HCT116 (cell line): Measurements from ENCODE around the gene ABCD1. TPM values are rescaled to one million over a fixed set of nuclear protein-coding genes. Genes with fewer than 3 reads are reported as not detected.

ENCODE experiments used
- ATAC-seq: fragments of 200-7000 bp; cut with Tn5 transposase; 2 replicates; pipeline ENCODE4 v1.9.1; 2020; ENCODE audit warnings: mild to moderate bottlenecking, moderate library complexity
- BruUV-seq: library from RNA; stranded (reverse); fragments of 400-500 nt; replicated peaks from 2 replicates; lab custom pipeline; 2021; lab: Mats Ljungman, UMichigan
- CTCF ChIA-PET: fragments of 300-600 bp; sonication (Branson Sonifier 250); formaldehyde crosslinking; loops from one replicate; lab custom pipeline; 2021; ENCODE audit warnings: antibody characterized with exemption; lab: Charles Lee
- POLR2A ChIA-PET: fragments of 300-600, 350-600 bp; sonication (Branson Sonifier 250); formaldehyde crosslinking; loops from one replicate; lab custom pipeline; 2021; ENCODE audit warnings: antibody characterized with exemption; lab: Charles Lee
- RAD21 ChIA-PET, 2 experiments: fragments of 300-600 bp; sonication (Branson Sonifier 250); formaldehyde crosslinking; loops; one replicate each; lab custom pipeline; 2023; ENCODE audit warnings: low total read pairs in 2 of 2; ENCODE audit not compliant: uncharacterized antibody in 2 of 2, unreplicated experiment in 2 of 2, low non-redundant PET in 1 of 2; lab: Charles Lee
- DNase-seq: peaks from one replicate; pipeline ENCODE4 v3.0.0-alpha.2; 2010; ENCODE audit warnings: low read depth, low spot score
- H2AFZ ChIP-seq: fragments of 200-600 bp; shearing (Covaris generic), sonication (generic); 2 replicates; pipeline ENCODE4 v1.6.1; 2017; ENCODE audit warnings: low read depth, mixed run types, mixed read lengths, antibody characterized with exemption, low read length; ENCODE audit not compliant: poor library complexity, severe bottlenecking
- H3K27ac ChIP-seq: 2 replicates; pipeline ENCODE4 v1.5.1; 2012; ENCODE audit warnings: low read depth, low read length
- H3K27me3 ChIP-seq: fragments of 200-600 bp; sonication (generic); 2 replicates; pipeline ENCODE4 v1.6.1; 2016; ENCODE audit warnings: mixed run types, low read length, mixed read lengths; ENCODE audit not compliant: insufficient read depth
- H3K36me3 ChIP-seq, 2 experiments: fragments of 200-500 bp in 1 of 2; fragments of 200-600 bp in 1 of 2; sonication (Bioruptor generic) in 1 of 2; sonication (generic) in 1 of 2; 2 replicates each; pipeline versions ENCODE4 v1.5.1 to v1.6.1; 2014 to 2016; ENCODE audit warnings: low read length in 2 of 2, inconsistent platforms in 1 of 2, mixed read lengths in 1 of 2, mixed run types in 1 of 2; ENCODE audit not compliant: insufficient read depth in 2 of 2, control insufficient read depth in 1 of 2
- H3K4me1 ChIP-seq, 2 experiments: fragments of 200-600 bp in 1 of 2; sonication (generic) in 1 of 2; 2 replicates each; pipeline versions ENCODE4 v1.5.1 to v1.6.1; 2012 to 2017; ENCODE audit warnings: low read length in 2 of 2, inconsistent platforms in 1 of 2, mild to moderate bottlenecking in 1 of 2, mixed read lengths in 1 of 2, mixed run types in 1 of 2, moderate library complexity in 1 of 2; ENCODE audit not compliant: insufficient read depth in 2 of 2, control insufficient read depth in 1 of 2
- H3K4me2 ChIP-seq: fragments of 200-600 bp; sonication (generic); 2 replicates; pipeline ENCODE4 v1.6.1; 2017; ENCODE audit warnings: mixed run types, low read length, mixed read lengths
- H3K4me3 ChIP-seq, 2 experiments: fragments of 200-600 bp in 1 of 2; sonication (generic) in 1 of 2; replicated peaks in 1 of 2; 2 replicates each; pipeline ENCODE4 v1.5.1; 2011 to 2016; ENCODE audit warnings: low read length in 2 of 2, control low read depth in 1 of 2, low read depth in 1 of 2, mild to moderate bottlenecking in 1 of 2, mixed read lengths in 1 of 2, mixed run types in 1 of 2
- H3K79me2 ChIP-seq: fragments of 200-600 bp; sonication (generic); 2 replicates; pipeline ENCODE4 v1.6.1; 2017; ENCODE audit warnings: mild to moderate bottlenecking, mixed run types, low read length, moderate library complexity, mixed read lengths; ENCODE audit not compliant: insufficient read depth
- H3K9ac ChIP-seq: fragments of 200-600 bp; sonication (generic); 2 replicates; pipeline ENCODE4 v1.6.1; 2016; ENCODE audit warnings: low read length, mixed read lengths
- H3K9me2 ChIP-seq: fragments of 200-600 bp; sonication (generic), shearing (Covaris generic); 2 replicates; pipeline ENCODE4 v1.6.1; 2017; ENCODE audit warnings: mixed run types, mild to moderate bottlenecking, moderate library complexity; ENCODE audit not compliant: insufficient read depth
- H3K9me3 ChIP-seq, 2 experiments: fragments of 200-500 bp in 1 of 2; fragments of 200-600 bp in 1 of 2; sonication (Bioruptor generic) in 1 of 2; sonication (generic) in 1 of 2; 2 replicates each; pipeline ENCODE4 v1.6.1; 2014 to 2017; ENCODE audit warnings: low read length in 2 of 2, mixed read lengths in 2 of 2, inconsistent platforms in 1 of 2, low read depth in 1 of 2, mild to moderate bottlenecking in 1 of 2, mixed run types in 1 of 2, moderate library complexity in 1 of 2; ENCODE audit not compliant: control insufficient read depth in 1 of 2, insufficient read depth in 1 of 2
- H4K20me1 ChIP-seq: fragments of 200-600 bp; sonication (generic), shearing (Covaris generic); 2 replicates; pipeline ENCODE4 v1.6.1; 2017; ENCODE audit warnings: mixed run types, mild to moderate bottlenecking, moderate library complexity; ENCODE audit not compliant: insufficient read depth
- POLR2AphosphoS5 ChIP-seq: IDR thresholded peaks from 2 replicates; pipeline ENCODE4 v1.6.1; 2011; ENCODE audit warnings: mild to moderate bottlenecking, low read depth, low read length, moderate library complexity
- SRF ChIP-seq: IDR thresholded peaks from 2 replicates; pipeline ENCODE4 v1.6.1; 2012; ENCODE audit warnings: low read depth
- TCF7L2 ChIP-seq: IDR thresholded peaks from 2 replicates; pipeline ENCODE4 v1.7.0; 2011; ENCODE audit warnings: borderline replicate concordance, inconsistent platforms; ENCODE audit not compliant: insufficient read depth, insufficient read length; ENCODE audit errors: extremely low read depth
- ZNF274 ChIP-seq: fragments of 200-500 bp; sonication (Bioruptor generic); IDR thresholded peaks from 2 replicates; pipeline ENCODE4 v1.6.1; 2014; ENCODE audit warnings: mild to moderate bottlenecking, low read depth, low read length, inconsistent platforms
- intact Hi-C: fragments of 100-400 bp; cut with micrococcal nuclease; formaldehyde crosslinking; loops from 2 replicates; pipeline ENCODE4 v1.10.0; 2022
- total RNA-seq: library from RNA; stranded (reverse); gene quantifications from one replicate; pipeline ENCODE4 v1.2.1, GENCODE V29; 2021; ENCODE audit not compliant: unreplicated experiment
- TF ChIP-seq, protein P1 (sequence below), 3 experiments: fragments of 200-600 bp in 1 of 3; sonication (generic) in 1 of 3; IDR thresholded peaks in 2 of 3; conservative IDR thresholded peaks in 1 of 3; 2 replicates each; pipeline ENCODE4 v1.5.1; 2012 to 2017; ENCODE audit warnings: low read depth in 2 of 3, low read length in 2 of 3, antibody characterized with exemption in 1 of 3, borderline replicate concordance in 1 of 3, control low read depth in 1 of 3, mild to moderate bottlenecking in 1 of 3, mixed read lengths in 1 of 3, mixed run types in 1 of 3, moderate library complexity in 1 of 3; ENCODE audit not compliant: insufficient read depth in 1 of 3
- TF ChIP-seq, protein P2 (sequence below): IDR thresholded peaks from 2 replicates; pipeline ENCODE4 v1.6.1; 2012

The ABCD1 gene
- total RNA-seq, 1 experiment from 2014 or later: 7.1 TPM

DNA sequence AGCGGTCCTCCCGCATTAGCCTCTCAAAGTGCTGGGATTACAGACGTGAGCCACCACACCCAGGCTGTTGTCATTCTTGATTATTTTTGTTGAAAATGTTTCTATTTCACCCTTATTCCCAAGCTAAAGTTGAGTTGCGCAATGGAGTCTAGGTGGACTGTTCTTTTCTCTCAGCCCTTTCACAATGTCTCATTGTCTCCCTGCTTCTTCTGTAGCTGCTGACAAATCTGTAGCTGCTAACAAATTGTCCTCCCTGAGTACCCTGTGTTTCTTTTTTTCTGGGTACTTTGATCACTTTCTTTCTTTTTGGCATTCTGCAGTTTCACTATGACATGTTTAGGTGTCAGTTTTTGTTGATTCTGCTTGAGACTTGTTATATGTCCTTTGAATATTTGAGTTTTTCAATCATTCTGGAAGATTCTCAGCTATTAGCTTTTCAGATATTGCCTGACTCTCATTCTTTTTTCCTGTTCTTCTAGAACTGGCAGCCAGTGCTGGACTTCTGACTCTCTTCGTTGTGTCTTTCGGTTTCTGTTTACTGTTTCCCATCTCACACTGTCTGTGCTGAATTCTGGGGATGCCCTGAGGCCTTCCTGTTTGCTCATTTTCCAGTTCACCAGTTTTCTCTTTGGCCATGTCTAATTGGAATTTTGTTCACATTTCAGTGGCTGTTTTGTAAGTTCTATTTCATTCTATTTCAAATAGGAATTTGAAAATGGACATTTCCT, 6.6 kb downstream of the ABCD1 start:
- Histone ChIP-seq H3K4me2 (no peak overlapping the region), H3K79me2 (no peaks in the 10 kb centered on the region), H3K27ac (no peak overlapping the region), H3K4me3 (no peak overlapping the region), H2AFZ (no peak overlapping the region), H4K20me1 (no peaks in the 10 kb centered on the region), H3K36me3 (no peaks in the 10 kb centered on the region), H3K9me3 (no peaks in the 10 kb centered on the region), H3K4me1 (peaks cover 18 to 28% of the 10 kb centered on the region in 2 experiments), H3K9ac (no peak overlapping the region), H3K9me2 (no peaks in the 10 kb centered on the region), H3K27me3 (no peaks in the 10 kb centered on the region)
- DNase-seq: no peak
- CTCF ChIA-PET: no interaction called here
- RAD21 ChIA-PET: no interaction called here
- no TSS peak for BruUV-seq
- TF ChIP-seq SRF: no peak
- TF ChIP-seq POLR2AphosphoS5: no peak
- TF ChIP-seq, protein P1, sequence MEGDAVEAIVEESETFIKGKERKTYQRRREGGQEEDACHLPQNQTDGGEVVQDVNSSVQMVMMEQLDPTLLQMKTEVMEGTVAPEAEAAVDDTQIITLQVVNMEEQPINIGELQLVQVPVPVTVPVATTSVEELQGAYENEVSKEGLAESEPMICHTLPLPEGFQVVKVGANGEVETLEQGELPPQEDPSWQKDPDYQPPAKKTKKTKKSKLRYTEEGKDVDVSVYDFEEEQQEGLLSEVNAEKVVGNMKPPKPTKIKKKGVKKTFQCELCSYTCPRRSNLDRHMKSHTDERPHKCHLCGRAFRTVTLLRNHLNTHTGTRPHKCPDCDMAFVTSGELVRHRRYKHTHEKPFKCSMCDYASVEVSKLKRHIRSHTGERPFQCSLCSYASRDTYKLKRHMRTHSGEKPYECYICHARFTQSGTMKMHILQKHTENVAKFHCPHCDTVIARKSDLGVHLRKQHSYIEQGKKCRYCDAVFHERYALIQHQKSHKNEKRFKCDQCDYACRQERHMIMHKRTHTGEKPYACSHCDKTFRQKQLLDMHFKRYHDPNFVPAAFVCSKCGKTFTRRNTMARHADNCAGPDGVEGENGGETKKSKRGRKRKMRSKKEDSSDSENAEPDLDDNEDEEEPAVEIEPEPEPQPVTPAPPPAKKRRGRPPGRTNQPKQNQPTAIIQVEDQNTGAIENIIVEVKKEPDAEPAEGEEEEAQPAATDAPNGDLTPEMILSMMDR (IDR thresholded peaks at IDR 0.05 in 2 of 3, conservative IDR thresholded peaks at IDR 0.05 in 1 of 3; ENCODE audit: borderline replicate concordance in 1 of 3, insufficient read depth in 1 of 3, low read depth in 2 of 3, low read length in 2 of 3): no peak
- TF ChIP-seq ZNF274: no peak
- TF ChIP-seq, protein P2, sequence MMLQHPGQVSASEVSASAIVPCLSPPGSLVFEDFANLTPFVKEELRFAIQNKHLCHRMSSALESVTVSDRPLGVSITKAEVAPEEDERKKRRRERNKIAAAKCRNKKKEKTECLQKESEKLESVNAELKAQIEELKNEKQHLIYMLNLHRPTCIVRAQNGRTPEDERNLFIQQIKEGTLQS: no peak
- TF ChIP-seq TCF7L2: no peak
- ATAC-seq: no peak
- POLR2A ChIA-PET: no interaction called here
- intact Hi-C loops: no loop called here
